ENCODE measurements around the gene CAMSAP1.

DNA sequence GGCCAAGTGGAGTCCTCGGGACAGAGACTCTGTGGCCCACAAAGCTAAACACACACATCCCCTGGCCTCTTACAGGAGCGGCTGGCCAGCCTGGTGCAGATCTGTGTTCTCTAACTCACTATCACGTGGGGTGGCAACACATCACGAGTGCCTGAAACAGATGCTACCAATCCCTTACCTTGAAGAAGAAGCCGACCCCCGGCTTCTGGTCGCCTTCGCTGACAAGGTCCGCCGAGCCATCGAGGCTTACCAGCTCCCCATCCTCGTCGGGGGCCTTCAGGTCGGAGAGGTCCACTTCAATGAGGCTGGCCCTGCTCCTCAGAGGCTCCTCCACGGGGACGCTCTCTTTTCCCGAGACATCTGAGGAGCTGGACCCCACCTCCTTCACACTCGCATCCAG, 86.7 kb downstream of the CAMSAP1 start:
- TF ChIP-seq, protein P1, sequence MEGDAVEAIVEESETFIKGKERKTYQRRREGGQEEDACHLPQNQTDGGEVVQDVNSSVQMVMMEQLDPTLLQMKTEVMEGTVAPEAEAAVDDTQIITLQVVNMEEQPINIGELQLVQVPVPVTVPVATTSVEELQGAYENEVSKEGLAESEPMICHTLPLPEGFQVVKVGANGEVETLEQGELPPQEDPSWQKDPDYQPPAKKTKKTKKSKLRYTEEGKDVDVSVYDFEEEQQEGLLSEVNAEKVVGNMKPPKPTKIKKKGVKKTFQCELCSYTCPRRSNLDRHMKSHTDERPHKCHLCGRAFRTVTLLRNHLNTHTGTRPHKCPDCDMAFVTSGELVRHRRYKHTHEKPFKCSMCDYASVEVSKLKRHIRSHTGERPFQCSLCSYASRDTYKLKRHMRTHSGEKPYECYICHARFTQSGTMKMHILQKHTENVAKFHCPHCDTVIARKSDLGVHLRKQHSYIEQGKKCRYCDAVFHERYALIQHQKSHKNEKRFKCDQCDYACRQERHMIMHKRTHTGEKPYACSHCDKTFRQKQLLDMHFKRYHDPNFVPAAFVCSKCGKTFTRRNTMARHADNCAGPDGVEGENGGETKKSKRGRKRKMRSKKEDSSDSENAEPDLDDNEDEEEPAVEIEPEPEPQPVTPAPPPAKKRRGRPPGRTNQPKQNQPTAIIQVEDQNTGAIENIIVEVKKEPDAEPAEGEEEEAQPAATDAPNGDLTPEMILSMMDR (IDR thresholded peaks at IDR 0.05; ENCODE audit: low read depth, low read length): no peak
- TF ChIP-seq EZH2phosphoT487 (IDR thresholded peaks at IDR 0.05; ENCODE audit: low read depth): no peak

Data from OCI-LY3 (cell line).